SK-N-SH treated with all-trans-retinoic acid at 6 μM for 48 hours (cell line): ENCODE results near the gene SENP3.

Experiments
- ARNTL ChIP-seq: fragments of 450-650 bp; formaldehyde crosslinking; IDR thresholded peaks from 2 replicates; pipeline ENCODE4 v1.5.0; 2020; ENCODE audit warnings: low read depth, mild to moderate bottlenecking, moderate library complexity, borderline replicate concordance
- CREB5 ChIP-seq: fragments of 250-450 bp; sonication (Bioruptor Pico); IDR thresholded peaks from 2 replicates; pipeline ENCODE4 v1.5.1; 2020; ENCODE audit warnings: low read depth, mild to moderate bottlenecking, moderate library complexity
- GLIS3 ChIP-seq: fragments of 250-450 bp; sonication (Bioruptor Pico); IDR thresholded peaks from 2 replicates; pipeline ENCODE4 v1.5.0; 2020; ENCODE audit warnings: mild to moderate bottlenecking, moderate library complexity
- PPARA ChIP-seq: fragments of 250-450 bp; sonication (Bioruptor Pico); IDR thresholded peaks from 2 replicates; pipeline ENCODE4 v1.5.0; 2020; ENCODE audit warnings: mild to moderate bottlenecking, borderline replicate concordance
- RARB ChIP-seq: fragments of 250-450 bp; sonication (Bioruptor Pico); IDR thresholded peaks from 2 replicates; pipeline ENCODE4 v1.8.0; 2021; ENCODE audit warnings: mild to moderate bottlenecking, moderate library complexity
- ZFP30 ChIP-seq: fragments of 450-650 bp; formaldehyde crosslinking; IDR thresholded peaks from 2 replicates; pipeline ENCODE4 v1.5.0; 2022; ENCODE audit warnings: mild to moderate bottlenecking, moderate library complexity
- ZNF70 ChIP-seq: fragments of 450-650 bp; formaldehyde crosslinking; IDR thresholded peaks from 2 replicates; pipeline ENCODE4 v1.5.0; 2020; ENCODE audit warnings: mild to moderate bottlenecking, moderate library complexity
- TF ChIP-seq, protein P1 (sequence below): fragments of 250-450 bp; sonication (Bioruptor Pico); IDR thresholded peaks from 2 replicates; pipeline ENCODE4 v1.8.0; 2020; ENCODE audit warnings: mild to moderate bottlenecking, moderate library complexity, borderline replicate concordance

DNA sequence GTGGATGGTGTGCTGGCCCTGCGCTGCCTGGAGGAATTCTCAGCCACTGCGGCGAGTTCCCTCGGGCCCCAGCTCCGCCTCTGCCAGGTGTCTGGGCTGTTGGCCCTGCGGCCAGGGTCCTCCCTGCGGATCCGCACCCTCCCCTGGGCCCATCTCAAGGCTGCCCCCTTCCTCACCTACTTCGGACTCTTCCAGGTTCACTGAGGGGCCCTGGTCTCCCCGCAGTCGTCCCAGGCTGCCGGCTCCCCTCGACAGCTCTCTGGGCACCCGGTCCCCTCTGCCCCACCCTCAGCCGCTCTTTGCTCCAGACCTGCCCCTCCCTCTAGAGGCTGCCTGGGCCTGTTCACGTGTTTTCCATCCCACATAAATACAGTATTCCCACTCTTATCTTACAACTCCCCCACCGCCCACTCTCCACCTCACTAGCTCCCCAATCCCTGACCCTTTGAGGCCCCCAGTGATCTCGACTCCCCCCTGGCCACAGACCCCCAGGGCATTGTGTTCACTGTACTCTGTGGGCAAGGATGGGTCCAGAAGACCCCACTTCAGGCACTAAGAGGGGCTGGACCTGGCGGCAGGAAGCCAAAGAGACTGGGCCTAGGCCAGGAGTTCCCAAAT lies 4.5 kb upstream of the SENP3 start:
- TF ChIP-seq PPARA (no peak), RARB (CRISPR knock-in tag) (no peak), ZNF70 (CRISPR knock-in tag) (no peak), CREB5 (CRISPR knock-in tag) (no peak), ZFP30 (CRISPR knock-in tag) (no peak), ARNTL (no peak), GLIS3 (no peak)
- TF ChIP-seq, protein P1, sequence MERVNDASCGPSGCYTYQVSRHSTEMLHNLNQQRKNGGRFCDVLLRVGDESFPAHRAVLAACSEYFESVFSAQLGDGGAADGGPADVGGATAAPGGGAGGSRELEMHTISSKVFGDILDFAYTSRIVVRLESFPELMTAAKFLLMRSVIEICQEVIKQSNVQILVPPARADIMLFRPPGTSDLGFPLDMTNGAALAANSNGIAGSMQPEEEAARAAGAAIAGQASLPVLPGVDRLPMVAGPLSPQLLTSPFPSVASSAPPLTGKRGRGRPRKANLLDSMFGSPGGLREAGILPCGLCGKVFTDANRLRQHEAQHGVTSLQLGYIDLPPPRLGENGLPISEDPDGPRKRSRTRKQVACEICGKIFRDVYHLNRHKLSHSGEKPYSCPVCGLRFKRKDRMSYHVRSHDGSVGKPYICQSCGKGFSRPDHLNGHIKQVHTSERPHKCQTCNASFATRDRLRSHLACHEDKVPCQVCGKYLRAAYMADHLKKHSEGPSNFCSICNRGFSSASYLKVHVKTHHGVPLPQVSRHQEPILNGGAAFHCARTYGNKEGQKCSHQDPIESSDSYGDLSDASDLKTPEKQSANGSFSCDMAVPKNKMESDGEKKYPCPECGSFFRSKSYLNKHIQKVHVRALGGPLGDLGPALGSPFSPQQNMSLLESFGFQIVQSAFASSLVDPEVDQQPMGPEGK (CRISPR knock-in tag) = no peak
